ENCODE results near the gene TSHR.
A peak's percentile ranks its signal among the peaks of the same experiment; 100 is the strongest.

The TSHR gene

GRCh38 chr14:81162941-81163340 lies 207.5 kb downstream of the TSHR start:
- peak; percentile 59 for ATAC-seq (ENCODE audit: low read depth)
- no peak overlapping the region for H3K27ac Mint-ChIP-seq

GRCh38 chr14:81164167-81164774 lies 208.8 kb downstream of the TSHR start:
- H3K4me3 Mint-ChIP-seq = no peak overlapping the region
- no peak for DNase-seq (ENCODE audit: low spot score in 2 of 2)
- H3K36me3 Mint-ChIP-seq = no peaks in the 10 kb centered on the region
- H3K27me3 Mint-ChIP-seq = no peaks in the 10 kb centered on the region
- H3K4me1 Mint-ChIP-seq = peaks cover 9% of the 10 kb centered on the region
- peak; percentile 65 for ATAC-seq (ENCODE audit: low read depth)
- H3K9me3 Mint-ChIP-seq = peaks cover 2% of the 10 kb centered on the region
- H3K27ac Mint-ChIP-seq = no peak overlapping the region

More at GRCh38 chr14:81162941-81163340, 207.5 kb downstream of the TSHR start:
- DNase-seq (ENCODE audit: low spot score in 2 of 2) = no peak
- Mint-ChIP-seq H3K36me3 (no peaks in the 10 kb centered on the region), H3K27me3 (no peaks in the 10 kb centered on the region), H3K9me3 (peaks cover 2% of the 10 kb centered on the region), H3K4me3 (no peak overlapping the region), H3K4me1 (peaks cover 8% of the 10 kb centered on the region)

- ATAC-seq (ENCODE audit: low read depth) (no peak), DNase-seq (ENCODE audit: low spot score in 2 of 2) (no peak)
- H3K4me1 Mint-ChIP-seq = peaks cover 15% of the 10 kb centered on the region
- no peaks in the 10 kb centered on the region for H3K36me3 Mint-ChIP-seq
- H3K27me3 Mint-ChIP-seq = no peaks in the 10 kb centered on the region
- H3K4me3 Mint-ChIP-seq = no peak overlapping the region
- no peaks in the 10 kb centered on the region for H3K9me3 Mint-ChIP-seq
- H3K27ac Mint-ChIP-seq = no peak overlapping the region
These were observed 209.8 kb downstream of the TSHR start for GRCh38 chr14:81165188-81165587.

GRCh38 chr14:81166121-81166520 lies 210.7 kb downstream of the TSHR start:
- H3K27ac Mint-ChIP-seq = no peak overlapping the region
- no peaks in the 10 kb centered on the region for H3K9me3 Mint-ChIP-seq
- H3K36me3 Mint-ChIP-seq = no peaks in the 10 kb centered on the region
- ATAC-seq (ENCODE audit: low read depth) (no peak), DNase-seq (ENCODE audit: low spot score in 2 of 2) (no peak)
- H3K4me1 Mint-ChIP-seq = peaks cover 20% of the 10 kb centered on the region
- H3K27me3 Mint-ChIP-seq = no peaks in the 10 kb centered on the region
- no peak overlapping the region for H3K4me3 Mint-ChIP-seq

GRCh38 chr14:81169267-81169666 lies 213.8 kb downstream of the TSHR start:
- H3K27ac Mint-ChIP-seq = no peak overlapping the region
- DNase-seq (ENCODE audit: low spot score in 2 of 2) = no peak
- peak overlapping the region; percentile 85 for H3K4me3 Mint-ChIP-seq
- no peaks in the 10 kb centered on the region for H3K36me3 Mint-ChIP-seq
- peaks cover 33% of the 10 kb centered on the region for H3K4me1 Mint-ChIP-seq
- H3K9me3 Mint-ChIP-seq = no peaks in the 10 kb centered on the region
- H3K27me3 Mint-ChIP-seq = no peaks in the 10 kb centered on the region
- no peak for ATAC-seq (ENCODE audit: low read depth)

GRCh38 chr14:81169711-81170103 lies 214.3 kb downstream of the TSHR start:
- Mint-ChIP-seq H3K27ac (peak overlapping the region; percentile 87), H3K4me1 (peaks cover 33% of the 10 kb centered on the region), H3K4me3 (peak overlapping the region; percentile 85), H3K27me3 (no peaks in the 10 kb centered on the region), H3K36me3 (no peaks in the 10 kb centered on the region), H3K9me3 (no peaks in the 10 kb centered on the region)
- DNase-seq (ENCODE audit: low spot score in 2 of 2) = no peak
- peak; percentile 7 for ATAC-seq (ENCODE audit: low read depth)

- Mint-ChIP-seq H3K36me3 (no peaks in the 10 kb centered on the region), H3K9me3 (no peaks in the 10 kb centered on the region), H3K27ac (peak overlapping the region; percentile 87), H3K4me3 (peak overlapping the region; percentile 85), H3K4me1 (peaks cover 35% of the 10 kb centered on the region), H3K27me3 (no peaks in the 10 kb centered on the region)
- DNase-seq (ENCODE audit: low spot score in 2 of 2) = peak; percentile 75 to 80
- peak; percentile 97 for ATAC-seq (ENCODE audit: low read depth)
These were observed 214.8 kb downstream of the TSHR start for GRCh38 chr14:81170104-81170828.

GRCh38 chr14:81170829-81171195 lies 215.4 kb downstream of the TSHR start:
- ATAC-seq (ENCODE audit: low read depth) = no peak
- Mint-ChIP-seq H3K36me3 (no peaks in the 10 kb centered on the region), H3K9me3 (no peaks in the 10 kb centered on the region), H3K27me3 (no peaks in the 10 kb centered on the region), H3K4me1 (peaks cover 35% of the 10 kb centered on the region), H3K27ac (peak overlapping the region; percentile 87), H3K4me3 (peak overlapping the region; percentile 85)
- DNase-seq (ENCODE audit: low spot score in 2 of 2) = no peak

- no peak for ATAC-seq (ENCODE audit: low read depth)
- no peaks in the 10 kb centered on the region for H3K9me3 Mint-ChIP-seq
- H3K27me3 Mint-ChIP-seq = no peaks in the 10 kb centered on the region
- H3K4me3 Mint-ChIP-seq = no peak overlapping the region
- H3K27ac Mint-ChIP-seq = no peak overlapping the region
- DNase-seq (ENCODE audit: low spot score in 2 of 2) = no peak
- no peaks in the 10 kb centered on the region for H3K36me3 Mint-ChIP-seq
- H3K4me1 Mint-ChIP-seq = peaks cover 42% of the 10 kb centered on the region
These were observed 216.9 kb downstream of the TSHR start for GRCh38 chr14:81172353-81172752.

GRCh38 chr14:81172881-81173280 lies 217.5 kb downstream of the TSHR start:
- H3K4me3 Mint-ChIP-seq = no peak overlapping the region

GRCh38 chr14:81176241-81176640 lies 220.8 kb downstream of the TSHR start:
- H3K27ac Mint-ChIP-seq = peak overlapping the region; percentile 80
- H3K36me3 Mint-ChIP-seq = peaks cover 4% of the 10 kb centered on the region
- peaks cover 30% of the 10 kb centered on the region for H3K4me1 Mint-ChIP-seq
- peak overlapping the region; percentile 18 for H3K4me3 Mint-ChIP-seq
- ATAC-seq (ENCODE audit: low read depth) (peak; percentile 72), DNase-seq (ENCODE audit: low spot score in 2 of 2) (no peak)
- H3K27me3 Mint-ChIP-seq = no peaks in the 10 kb centered on the region
- H3K9me3 Mint-ChIP-seq = no peaks in the 10 kb centered on the region

More at GRCh38 chr14:81172881-81173280, 217.5 kb downstream of the TSHR start:
- Mint-ChIP-seq H3K9me3 (no peaks in the 10 kb centered on the region), H3K36me3 (no peaks in the 10 kb centered on the region), H3K27me3 (no peaks in the 10 kb centered on the region), H3K27ac (no peak overlapping the region), H3K4me1 (peaks cover 42% of the 10 kb centered on the region)
- no peak for ATAC-seq (ENCODE audit: low read depth)
- no peak for DNase-seq (ENCODE audit: low spot score in 2 of 2)

- DNase-seq (ENCODE audit: low spot score in 2 of 2) (no peak), ATAC-seq (ENCODE audit: low read depth) (no peak)
- peak overlapping the region; percentile 48 for H3K4me3 Mint-ChIP-seq
- H3K27ac Mint-ChIP-seq = peak overlapping the region; percentile 80
- no peaks in the 10 kb centered on the region for H3K9me3 Mint-ChIP-seq
- H3K4me1 Mint-ChIP-seq = peaks cover 25% of the 10 kb centered on the region
- H3K36me3 Mint-ChIP-seq = peaks cover 9% of the 10 kb centered on the region
- no peaks in the 10 kb centered on the region for H3K27me3 Mint-ChIP-seq
These were observed 221.8 kb downstream of the TSHR start for GRCh38 chr14:81177225-81177624.

GRCh38 chr14:81178063-81178462 lies 222.6 kb downstream of the TSHR start:
- H3K27ac Mint-ChIP-seq = peak overlapping the region; percentile 80

GRCh38 chr14:81179631-81180030 lies 224.2 kb downstream of the TSHR start:
- no peak for ATAC-seq (ENCODE audit: low read depth)
- Mint-ChIP-seq H3K36me3 (peaks cover 15% of the 10 kb centered on the region), H3K9me3 (no peaks in the 10 kb centered on the region), H3K4me1 (peaks cover 15% of the 10 kb centered on the region), H3K4me3 (no peak overlapping the region), H3K27me3 (no peaks in the 10 kb centered on the region), H3K27ac (peak overlapping the region; percentile 22)
- DNase-seq (ENCODE audit: low spot score in 2 of 2) = no peak

More at GRCh38 chr14:81178063-81178462, 222.6 kb downstream of the TSHR start:
- H3K9me3 Mint-ChIP-seq = no peaks in the 10 kb centered on the region
- no peak for DNase-seq (ENCODE audit: low spot score in 2 of 2)
- peaks cover 25% of the 10 kb centered on the region for H3K4me1 Mint-ChIP-seq
- ATAC-seq (ENCODE audit: low read depth) = peak; percentile 45
- H3K4me3 Mint-ChIP-seq = peak overlapping the region; percentile 48
- peaks cover 15% of the 10 kb centered on the region for H3K36me3 Mint-ChIP-seq
- H3K27me3 Mint-ChIP-seq = no peaks in the 10 kb centered on the region
